Ovary (tissue), 3 donors: ENCODE results near the gene MARS1.

Source experiments
- POLR2A ChIP-seq: fragments of 450-650 bp; IDR thresholded peaks from one replicate; pipeline ENCODE4 v1.6.1; 2017; ENCODE audit warnings: antibody characterized with exemption, mild to moderate bottlenecking, moderate library complexity
- TF ChIP-seq, protein P1 (sequence below), 3 donors: fragments of 450-650 bp in 2 of 3; fragments of 200-600 bp in 1 of 3; IDR thresholded peaks; one replicate each; pipeline versions ENCODE4 v1.5.1 to v1.8.0; 2016 to 2022; ENCODE audit warnings: antibody characterized with exemption in 3 of 3, mild to moderate bottlenecking in 1 of 3
- donor health status: DM: no; HTN: no; CAD: no.

GRCh38 chr12:57550641-57551549 lies 63.0 kb downstream of the MARS1 start:
- TF ChIP-seq POLR2A = no peak
- TF ChIP-seq, protein P1, sequence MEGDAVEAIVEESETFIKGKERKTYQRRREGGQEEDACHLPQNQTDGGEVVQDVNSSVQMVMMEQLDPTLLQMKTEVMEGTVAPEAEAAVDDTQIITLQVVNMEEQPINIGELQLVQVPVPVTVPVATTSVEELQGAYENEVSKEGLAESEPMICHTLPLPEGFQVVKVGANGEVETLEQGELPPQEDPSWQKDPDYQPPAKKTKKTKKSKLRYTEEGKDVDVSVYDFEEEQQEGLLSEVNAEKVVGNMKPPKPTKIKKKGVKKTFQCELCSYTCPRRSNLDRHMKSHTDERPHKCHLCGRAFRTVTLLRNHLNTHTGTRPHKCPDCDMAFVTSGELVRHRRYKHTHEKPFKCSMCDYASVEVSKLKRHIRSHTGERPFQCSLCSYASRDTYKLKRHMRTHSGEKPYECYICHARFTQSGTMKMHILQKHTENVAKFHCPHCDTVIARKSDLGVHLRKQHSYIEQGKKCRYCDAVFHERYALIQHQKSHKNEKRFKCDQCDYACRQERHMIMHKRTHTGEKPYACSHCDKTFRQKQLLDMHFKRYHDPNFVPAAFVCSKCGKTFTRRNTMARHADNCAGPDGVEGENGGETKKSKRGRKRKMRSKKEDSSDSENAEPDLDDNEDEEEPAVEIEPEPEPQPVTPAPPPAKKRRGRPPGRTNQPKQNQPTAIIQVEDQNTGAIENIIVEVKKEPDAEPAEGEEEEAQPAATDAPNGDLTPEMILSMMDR (IDR thresholded peaks at IDR 0.05) = no peak
